NCI-H1048 (cell line): ENCODE data around the gene PPOX.

Experiments
- DNase-seq: peaks from one replicate; lab custom pipeline; 2025; lab: John Stamatoyannopoulos, UW

The PPOX gene

DNA sequence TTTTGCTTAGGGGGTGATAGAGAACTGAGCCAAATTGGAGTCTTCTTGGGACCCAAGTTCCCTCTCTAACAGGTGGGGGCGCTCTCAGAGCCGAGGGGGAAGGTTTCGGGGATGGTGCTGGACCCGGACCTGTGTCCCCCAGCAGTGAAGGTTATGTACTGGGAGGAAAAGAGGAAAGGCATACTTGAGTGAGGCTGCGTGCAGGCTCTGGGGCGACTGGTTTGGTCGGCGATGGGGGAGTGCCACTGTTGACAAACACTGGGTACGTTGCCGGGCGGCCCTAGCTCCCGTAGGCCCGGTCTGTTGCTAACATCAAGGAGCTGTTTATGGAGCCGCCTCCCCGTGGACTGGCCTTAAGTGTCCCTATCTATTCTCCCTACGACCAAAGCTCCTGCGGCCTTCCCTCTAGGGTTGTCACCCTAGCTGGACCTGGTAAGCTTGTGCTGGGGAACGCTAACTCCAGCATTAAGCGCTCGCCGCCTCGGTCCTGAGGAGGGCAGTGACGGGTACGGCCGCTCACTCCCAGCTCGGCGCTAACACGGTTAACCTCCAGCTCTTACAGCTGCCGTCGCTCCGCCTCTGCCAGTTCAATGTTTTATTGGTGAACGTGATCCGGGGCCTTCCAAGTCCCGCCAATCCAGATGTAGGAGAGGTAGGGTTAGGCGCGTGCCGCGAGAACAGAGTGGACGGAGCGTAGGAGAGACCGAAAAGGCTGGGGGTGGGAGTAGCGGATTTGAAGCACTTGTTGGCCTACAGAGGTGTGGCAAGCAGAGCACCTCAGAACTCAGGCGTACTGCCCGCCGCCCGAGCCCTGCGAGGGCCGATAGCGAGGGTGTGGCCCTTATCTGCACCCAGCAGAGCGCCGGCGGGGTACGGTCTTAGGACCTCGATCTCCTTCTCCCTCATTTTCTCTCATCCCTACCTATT lies at the start of gene PPOX:
TSS of gene PPOX (plus strand) at position 685 of the 927 bp plus-strand sequence. CDS start 422 bp downstream, outside the sequence.
- DNase-seq, result peak; percentile 94

DNA sequence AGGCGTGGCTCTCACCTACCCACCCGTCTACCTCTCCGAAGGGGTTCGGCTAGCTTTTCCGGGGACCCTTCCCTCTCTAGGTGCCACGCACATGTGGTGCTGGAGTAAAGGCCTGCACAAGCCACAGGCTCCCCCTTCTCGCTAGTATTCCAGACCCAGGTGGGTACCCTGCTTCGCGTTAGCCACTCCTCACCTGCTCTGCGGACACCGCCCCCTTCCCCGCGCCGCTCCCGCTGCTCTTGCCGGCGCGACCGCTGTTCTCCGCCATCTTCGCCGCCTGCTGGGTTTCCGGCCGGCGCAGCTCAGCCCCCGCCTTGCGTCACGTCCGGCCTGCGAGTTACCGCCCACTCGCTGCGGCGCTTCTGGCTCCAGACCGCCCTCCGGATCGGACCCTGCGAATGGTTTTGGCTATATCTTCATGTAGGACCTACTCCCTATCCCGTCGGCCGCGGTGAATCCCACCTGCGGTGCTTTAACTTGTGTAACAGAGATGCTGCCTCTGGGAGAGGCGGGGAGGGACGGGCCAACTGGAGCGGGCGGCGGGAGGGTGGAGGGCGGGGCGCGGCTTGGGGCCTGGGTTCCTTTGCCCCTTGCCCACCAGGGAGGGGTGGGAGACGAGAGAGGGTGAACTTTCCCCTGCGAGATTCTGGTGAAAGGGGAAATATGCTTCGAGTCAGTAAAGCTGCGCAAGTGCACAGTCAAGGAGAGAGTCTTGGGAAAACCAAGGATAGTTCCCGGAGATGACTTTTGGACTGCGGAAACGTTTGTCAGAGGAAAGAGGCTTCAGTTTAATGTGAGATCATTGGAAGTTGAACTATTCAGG lies 48.3 kb upstream of the PPOX start, which contains the start of the genes NIT1 and PFDN2:
TSS of gene NIT1 (plus strand) at position 347 of the 823 bp plus-strand sequence. CDS start at position 419, 72 bp downstream.
TSS of gene PFDN2 (minus strand) at position 279 of the 823 bp plus-strand sequence. CDS start at position 268, 11 bp downstream.
- DNase-seq, result peak; percentile 74

DNA sequence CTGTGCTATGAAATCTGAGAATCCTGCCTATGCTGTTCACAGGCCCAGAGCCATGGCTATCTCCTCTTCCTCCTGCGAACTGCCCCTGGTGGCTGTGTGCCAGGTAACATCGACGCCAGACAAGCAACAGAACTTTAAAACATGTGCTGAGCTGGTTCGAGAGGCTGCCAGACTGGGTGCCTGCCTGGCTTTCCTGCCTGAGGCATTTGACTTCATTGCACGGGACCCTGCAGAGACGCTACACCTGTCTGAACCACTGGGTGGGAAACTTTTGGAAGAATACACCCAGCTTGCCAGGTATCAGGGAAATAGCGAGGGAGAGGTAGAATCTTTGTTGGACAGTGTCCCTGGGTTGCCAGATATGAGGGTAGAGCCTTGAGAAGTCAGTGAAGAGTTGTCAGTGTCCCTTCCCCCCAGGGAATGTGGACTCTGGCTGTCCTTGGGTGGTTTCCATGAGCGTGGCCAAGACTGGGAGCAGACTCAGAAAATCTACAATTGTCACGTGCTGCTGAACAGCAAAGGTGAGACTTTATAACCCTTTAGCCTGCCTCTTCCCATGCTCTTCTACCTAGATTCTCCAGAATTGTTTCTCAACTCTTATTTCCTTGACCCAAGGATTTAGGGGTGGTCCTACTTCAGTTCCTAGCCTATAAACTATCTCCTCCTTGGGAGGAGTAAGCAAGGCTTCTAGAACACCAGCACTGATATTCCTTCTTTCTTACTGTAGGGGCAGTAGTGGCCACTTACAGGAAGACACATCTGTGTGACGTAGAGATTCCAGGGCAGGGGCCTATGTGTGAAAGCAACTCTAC lies 46.9 kb upstream of the PPOX start:
- no peak for DNase-seq

DNA sequence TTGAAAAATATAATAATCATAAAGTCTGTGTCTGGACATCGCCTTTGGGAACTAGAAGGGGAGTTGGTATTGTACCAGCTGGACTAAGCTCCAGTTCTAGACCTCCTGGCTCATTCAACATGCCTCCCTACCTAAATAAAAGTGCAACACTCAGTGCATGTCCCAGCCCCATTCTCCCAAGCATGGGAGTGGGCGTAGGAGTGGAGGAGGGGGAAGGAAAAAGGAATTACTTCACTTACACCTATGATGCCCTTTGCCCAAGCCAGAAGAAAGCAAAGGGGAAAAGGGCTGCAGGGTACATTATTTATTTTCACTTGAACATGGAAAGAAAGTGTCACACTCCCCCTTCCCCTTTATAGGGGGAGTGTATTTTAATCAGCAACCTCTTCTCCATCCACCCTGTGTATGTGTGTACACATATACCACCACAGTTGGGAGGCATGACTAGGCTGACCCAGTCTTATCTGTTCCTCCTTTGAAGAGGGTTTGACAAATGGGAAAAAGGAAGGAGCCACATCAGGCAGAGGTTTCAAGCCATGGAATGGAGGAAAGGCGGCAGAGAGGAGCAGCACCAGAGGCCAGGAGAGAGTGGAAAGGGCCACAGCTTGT lies 45.1 kb upstream of the PPOX start:
- no peak for DNase-seq

DNA sequence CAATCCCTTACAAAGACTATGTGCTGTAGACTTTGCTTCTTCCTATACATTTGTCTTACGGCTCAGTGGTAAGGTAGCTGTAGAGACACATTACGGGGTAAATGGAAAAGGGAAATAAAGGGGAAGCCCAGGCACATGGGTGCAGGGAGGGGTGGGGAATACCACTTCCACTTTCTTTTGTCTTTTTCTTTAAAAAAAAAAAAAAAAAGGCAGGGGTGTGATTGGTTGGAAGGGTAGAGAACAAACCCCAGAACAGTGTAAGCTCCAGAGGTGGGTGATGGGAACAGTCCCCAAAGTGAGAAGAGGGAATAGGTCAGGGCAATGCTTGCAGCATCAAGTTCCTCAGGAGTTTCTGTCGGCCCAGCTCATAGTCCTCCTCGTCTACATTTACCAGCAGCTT lies 44.4 kb upstream of the PPOX start:
- no peak for DNase-seq

DNA sequence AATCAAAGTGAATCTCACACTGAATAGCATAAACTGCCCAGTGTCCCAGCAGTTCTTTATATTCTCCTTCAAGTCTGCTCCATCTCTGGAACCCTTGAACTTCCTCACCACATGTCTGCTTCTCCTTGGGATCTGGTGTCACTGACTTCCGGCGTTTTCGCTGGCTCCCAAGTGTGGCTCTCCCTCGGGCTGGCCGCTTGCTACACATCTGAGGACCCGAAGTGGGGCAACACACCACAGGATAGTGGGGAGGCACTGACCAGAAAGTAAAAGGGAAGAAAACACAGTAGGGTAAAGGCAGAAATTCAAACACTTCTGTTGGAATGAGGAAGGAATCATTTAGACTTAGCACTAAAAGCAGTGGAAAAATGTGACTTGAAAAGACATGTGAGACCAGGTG lies 43.3 kb upstream of the PPOX start:
- DNase-seq, result no peak

DNA sequence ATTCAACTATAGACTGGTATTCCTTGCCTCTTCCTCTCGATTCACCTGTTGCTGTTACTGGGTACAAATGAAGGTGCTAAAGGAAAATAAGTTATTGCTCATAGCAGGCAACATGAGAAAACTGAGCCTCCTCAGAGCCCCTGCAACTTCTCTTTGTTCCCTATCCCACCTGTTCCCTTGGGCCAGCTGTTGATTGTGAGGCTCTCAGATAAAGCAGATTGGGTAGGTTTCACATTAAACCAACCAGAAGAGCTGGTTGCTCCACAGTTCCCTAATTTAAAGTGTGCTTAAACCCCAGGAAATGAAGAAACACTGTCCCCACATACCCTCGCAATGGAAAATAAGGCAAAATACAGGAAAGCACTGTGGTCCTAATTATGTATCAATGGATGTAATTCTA lies 38.6 kb upstream of the PPOX start:
- no peak for DNase-seq

DNA sequence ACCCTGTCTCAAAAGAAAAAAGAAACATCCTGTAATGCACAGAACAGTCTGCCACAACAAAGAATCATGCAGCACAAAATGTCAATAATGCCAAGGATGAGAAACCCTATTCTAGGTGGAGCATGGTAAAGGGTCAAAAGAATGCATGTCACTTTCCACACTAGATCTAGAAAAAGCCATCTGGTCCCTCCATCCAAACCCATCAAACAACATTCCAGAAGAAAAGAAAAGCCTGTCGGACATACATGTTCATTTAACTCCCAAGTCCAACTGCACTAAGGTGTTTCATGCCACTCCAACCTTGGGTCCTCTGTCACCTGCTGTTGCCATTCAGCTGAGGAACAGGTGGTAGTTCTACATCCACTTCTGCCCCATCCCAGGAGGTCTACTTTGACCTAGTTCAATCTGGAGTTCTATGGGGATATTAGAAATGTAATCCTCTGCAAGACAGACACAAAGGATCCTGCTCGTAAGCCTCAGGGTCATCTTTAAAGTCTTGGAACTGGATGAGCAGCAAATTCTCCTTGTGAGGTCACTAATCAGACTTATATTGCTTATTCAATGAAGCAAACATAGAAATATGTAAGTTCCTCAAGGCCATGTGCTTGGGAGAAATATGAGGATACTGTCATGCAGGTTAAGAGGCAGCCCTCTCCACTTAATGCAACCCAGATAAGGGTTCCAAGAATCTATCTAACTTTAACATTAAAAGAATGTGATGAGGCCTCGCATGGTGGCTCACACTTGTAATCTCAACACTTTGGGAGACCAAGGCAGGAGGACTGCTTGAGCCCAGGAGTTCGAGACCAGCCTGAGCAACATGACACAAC lies 37.4 kb upstream of the PPOX start:
- no peak for DNase-seq

DNA sequence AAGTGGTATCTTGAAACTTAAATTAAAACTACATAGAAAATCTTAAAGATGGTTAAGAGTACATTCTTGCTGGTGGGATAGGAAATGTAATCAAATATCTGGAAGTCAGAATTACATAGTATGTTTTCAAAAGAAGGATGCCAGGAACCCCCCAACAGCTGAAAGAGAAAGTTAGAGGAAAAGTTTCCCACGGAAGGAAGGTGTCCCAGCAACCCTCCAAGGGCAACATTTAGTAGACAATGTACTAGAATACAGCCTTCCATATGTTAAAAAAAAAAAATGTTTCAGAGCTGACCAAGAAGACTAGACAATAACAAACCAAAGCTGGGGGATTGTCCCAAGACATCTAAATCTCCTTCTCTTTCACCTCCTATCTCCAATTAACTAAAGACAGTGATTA lies 36.0 kb upstream of the PPOX start:
- no peak for DNase-seq

DNA sequence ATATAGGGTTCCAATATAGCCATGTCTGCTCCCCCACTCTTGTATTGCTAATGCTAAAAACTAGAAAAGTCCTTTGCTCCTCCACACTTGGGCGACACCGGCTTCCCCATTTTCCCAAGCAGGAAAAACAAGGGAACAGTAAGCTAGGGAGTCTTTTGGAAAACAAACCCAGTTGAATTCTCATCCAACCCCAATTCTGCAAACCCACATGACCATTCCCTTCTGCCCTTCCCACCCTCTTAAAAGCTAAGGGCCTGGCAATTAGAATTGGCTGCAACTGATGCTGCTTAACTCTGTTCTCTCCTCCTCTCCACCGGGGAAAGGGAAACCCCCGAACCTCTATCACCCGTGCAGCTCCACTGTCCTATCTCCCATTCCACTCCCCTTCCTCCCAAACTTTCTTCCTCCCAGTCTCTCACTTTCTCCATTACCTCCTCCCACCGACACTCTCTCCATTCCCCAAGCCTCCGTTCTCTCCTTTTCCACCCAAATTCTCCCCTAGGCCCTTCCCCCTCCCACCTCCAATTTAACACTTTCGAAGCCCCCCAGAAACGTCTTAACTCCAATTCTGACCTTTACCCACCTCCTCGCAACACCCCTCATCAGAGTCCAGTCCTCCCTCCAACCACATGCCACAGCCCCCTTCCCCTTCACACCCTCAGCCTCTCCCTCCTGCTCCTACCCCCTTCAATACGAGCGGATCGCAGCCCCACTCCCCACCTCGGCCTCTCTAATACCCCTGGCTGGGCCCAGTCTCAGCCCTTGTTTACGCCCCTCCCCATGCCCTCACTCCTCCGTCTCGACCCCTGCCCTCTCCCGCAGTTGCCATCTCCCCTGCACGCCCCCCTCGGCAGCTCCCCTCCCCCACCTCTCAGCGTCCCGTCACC lies 34.5 kb upstream of the PPOX start:
- DNase-seq, result no peak

DNA sequence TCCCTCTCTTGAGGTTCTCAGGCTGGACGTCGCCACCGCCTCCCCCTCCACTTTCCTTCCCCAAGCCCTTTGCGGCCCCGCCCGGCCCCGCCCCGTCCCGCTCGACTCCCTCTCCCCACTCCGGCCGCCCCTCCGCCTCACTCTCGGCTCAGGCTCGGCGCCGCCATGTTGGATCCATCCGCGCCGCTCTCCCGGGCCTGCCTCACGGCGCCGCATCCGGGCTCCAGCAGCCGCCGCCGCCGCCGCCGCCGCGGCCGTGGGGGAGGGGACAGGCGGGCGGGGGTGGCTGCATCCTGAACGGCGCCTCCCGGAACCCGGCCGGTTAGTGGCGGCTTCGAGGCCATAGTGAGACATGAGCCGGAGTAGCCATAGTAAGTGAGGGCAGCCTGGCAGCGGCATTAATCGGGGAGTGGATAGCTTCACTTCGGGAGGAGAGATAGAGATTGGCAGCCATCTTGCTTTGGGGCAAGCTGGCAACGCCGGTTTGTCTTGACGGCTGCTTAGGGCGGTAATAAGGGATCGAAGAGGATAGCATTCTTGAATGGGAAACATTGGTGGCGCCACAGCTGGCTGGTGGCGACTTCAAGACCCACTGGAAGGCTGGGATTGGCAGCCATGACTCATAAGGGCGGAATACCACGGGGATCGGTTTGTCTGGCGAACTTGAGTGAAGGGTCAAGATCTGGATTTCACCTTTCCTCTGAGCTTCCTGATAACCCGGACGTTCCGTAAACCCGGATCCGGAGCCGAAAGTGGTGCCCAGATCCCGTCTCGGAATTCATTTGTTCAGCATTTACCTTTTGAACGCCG lies 33.6 kb upstream of the PPOX start, which contains the start of gene DEDD:
TSS of gene DEDD (minus strand) at position 258 of the 810 bp plus-strand sequence. CDS start 8,205 bp downstream, outside the sequence.
- DNase-seq, result peak; percentile 90

DNA sequence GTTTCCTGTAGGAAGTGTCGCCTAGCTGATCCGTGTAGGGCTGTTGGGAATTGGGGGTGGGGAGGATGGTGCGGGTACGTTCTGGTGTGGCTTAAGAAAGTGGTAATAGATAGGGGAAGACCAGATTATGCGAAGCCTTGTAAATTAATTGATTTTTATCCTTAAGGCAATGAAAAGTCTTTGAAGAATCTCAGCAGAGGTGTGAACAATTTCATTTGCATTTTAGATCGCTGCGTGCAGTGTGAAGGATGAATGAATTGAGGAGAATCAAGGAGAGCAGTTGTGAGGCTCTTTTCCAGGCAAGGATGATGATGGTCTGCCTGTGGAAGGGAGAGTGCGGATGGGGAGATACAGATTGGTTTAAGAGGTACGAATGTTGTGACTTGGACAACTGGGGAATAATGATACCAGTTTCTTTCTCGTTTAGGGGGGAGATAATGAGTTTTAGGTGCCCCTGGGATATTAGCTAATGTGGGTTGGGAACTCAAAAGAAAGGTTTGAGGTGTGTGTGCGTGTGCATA lies 32.9 kb upstream of the PPOX start:
- DNase-seq, result no peak

DNA sequence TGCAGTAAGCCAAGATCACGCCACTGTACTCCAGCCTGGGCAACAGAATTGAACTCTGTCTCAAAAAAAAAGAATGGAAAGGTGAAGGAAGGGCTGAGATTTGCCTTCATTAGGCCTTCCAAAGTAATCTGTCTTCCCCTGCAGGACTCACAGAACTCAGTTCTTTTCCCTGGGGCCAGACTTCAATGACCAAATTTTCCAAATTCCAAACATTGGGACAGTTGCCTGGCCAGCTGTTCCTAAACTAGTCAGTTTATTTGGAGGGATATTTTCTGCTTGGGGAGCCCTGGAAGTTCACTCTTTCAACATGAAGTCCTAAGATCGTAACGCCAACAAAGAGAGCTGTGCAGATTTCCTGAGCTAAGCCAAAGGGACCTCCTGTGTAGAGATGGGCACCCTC lies 28.3 kb upstream of the PPOX start:
- DNase-seq, result no peak

DNA sequence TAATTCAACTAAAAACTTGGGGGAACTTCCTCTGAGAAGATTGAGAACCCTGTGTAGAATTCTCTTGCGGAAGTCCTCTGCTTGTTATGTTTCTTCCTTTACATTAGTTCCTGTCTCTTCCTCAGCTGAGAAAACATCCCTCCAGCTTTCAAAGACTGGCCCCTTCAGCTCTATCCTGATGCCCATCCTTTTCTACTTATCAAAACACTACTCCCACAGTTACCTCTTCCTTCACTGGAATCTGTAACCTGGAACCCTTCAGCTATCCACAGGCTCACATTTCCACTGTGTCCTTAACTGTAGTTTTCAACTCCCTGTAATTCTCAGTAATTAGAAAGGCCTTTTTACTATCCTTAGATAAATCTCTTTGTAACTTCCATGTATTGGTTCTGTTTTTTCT lies 27.8 kb upstream of the PPOX start:
- no peak for DNase-seq

DNA sequence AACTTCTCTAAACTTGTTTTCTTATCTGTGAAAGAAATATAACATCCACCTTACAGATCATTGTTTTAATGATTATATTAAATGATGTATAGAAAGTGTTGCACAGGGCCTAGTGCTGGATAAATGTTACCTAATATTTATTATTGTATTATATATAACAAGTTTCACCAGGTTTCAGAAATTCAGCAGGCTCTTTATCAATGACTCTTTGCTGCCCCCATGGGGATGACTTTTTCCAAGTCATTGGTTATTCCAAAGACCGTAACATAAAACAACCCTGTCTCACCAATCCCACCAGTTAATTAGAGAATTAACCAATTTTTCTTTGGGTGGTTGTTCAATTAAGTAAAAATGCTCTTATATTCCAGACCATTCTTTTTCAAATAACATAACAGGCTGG lies 26.5 kb upstream of the PPOX start:
- no peak for DNase-seq

DNA sequence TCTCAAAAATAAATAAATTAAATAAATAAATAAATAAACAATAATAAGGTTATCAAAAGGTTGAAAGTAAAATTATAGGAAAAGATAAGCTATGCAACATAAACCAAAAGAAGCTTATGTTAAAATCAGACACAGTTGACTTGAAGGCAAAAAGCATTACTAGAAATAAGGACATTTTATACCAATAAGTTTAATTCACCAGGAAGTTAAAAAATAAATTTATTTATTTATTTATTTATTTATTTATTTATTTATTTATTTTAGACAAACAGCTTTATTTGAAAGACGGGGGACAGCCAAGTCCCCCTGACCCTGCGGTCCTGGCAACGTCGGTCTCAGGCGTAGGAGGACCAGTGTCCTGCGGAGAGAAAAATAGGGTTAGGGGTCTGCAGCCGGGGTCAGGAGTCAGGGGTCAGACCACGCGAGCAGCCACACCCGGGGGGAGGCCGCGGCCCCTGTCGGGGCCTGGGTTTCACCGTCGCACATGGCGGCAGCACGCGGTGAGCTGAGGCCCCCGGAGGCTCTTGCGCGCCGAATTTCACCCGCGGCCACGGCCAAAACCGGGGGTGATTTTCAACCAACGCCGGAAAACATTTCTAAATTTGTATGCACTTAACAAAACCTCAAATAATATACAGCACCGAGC lies 25.3 kb upstream of the PPOX start:
- no peak for DNase-seq

DNA sequence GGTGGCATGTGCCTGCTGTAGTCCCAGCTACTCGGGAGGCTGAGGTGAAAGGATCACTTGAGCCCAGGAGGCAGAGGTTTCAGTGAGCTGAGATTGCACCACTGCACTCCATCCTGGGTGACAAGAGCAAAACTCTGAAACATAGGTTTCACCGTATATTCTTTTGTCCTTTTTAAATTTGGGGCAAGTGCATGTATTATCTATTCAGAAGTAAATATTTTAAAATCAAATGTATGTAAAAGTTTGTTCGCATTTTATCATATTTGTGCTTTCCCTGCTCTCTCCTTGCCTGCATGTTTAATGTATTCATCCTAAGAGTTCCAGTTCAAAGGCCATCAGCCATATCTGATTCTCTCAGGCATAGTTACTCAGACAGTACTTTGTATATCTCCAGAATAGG lies 20.4 kb upstream of the PPOX start:
- no peak for DNase-seq

DNA sequence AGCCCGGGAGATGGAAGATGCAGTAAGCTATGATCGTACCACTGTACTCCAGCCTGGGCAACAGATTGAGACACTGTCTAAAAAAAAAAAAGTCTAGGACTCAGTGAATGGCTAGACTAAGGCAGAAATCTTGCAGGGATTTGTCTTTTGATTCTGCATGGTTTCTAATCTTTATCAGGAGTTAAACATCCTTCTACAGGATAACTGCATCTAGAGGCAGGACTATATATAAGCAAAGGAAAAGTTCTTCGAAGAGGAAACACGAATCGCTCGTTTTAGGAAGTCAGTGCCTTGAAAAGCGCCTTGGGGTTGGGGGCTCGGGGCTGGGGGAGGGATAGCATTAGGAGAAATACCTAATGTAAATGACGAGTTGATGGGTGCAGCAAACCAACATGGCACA lies 13.1 kb upstream of the PPOX start:
- DNase-seq, result no peak
